HG02973 (cell line): ENCODE data around the gene C5AR2.
"Not testable (repeated sequence)": the region's sequence is repeated elsewhere in the genome, so short reads cannot be mapped to it uniquely, and the experiment has no call there.

Experiments used
- ATAC-seq: cut with Tn5 transposase; IDR thresholded peaks from one replicate; pipeline ENCODE4 v1.9.1; 2021; ENCODE audit warnings: moderate library complexity; ENCODE audit not compliant: unreplicated experiment

C5AR2 gene

GRCh38 chr19:47358936-47359335 lies 27.0 kb downstream of the C5AR2 start:
- no peak for ATAC-seq

GRCh38 chr19:47362321-47362720 lies 30.3 kb downstream of the C5AR2 start:
- no peak for ATAC-seq

- ATAC-seq, result no peak
Observed at GRCh38 chr19:47363758-47364531, 32.0 kb downstream of the C5AR2 start.

GRCh38 chr19:47365455-47365854 lies 33.5 kb downstream of the C5AR2 start:
- ATAC-seq, result not testable (repeated sequence)

GRCh38 chr19:47370045-47370611 lies 38.2 kb downstream of the C5AR2 start:
- ATAC-seq, result no peak

GRCh38 chr19:47371261-47371660 lies 39.3 kb downstream of the C5AR2 start:
- no peak for ATAC-seq

- ATAC-seq, result no peak
Observed at GRCh38 chr19:47372603-47373002, 40.6 kb downstream of the C5AR2 start.

GRCh38 chr19:47373246-47374240 lies 41.6 kb downstream of the C5AR2 start:
- ATAC-seq, result no peak

GRCh38 chr19:47374876-47375693 lies 43.1 kb downstream of the C5AR2 start:
- ATAC-seq, result no peak

- ATAC-seq, result no peak
Observed at GRCh38 chr19:47375694-47376588, 44.0 kb downstream of the C5AR2 start.

- no peak for ATAC-seq
Observed at GRCh38 chr19:47376589-47377144, 44.7 kb downstream of the C5AR2 start.

- no peak for ATAC-seq
Observed at GRCh38 chr19:47377208-47377701, 45.3 kb downstream of the C5AR2 start.

GRCh38 chr19:47377801-47378200 lies 45.8 kb downstream of the C5AR2 start:
- no peak for ATAC-seq

GRCh38 chr19:47378246-47378645 lies 46.3 kb downstream of the C5AR2 start:
- ATAC-seq, result no peak

GRCh38 chr19:47379381-47379938 lies 47.5 kb downstream of the C5AR2 start:
- ATAC-seq, result no peak

- ATAC-seq, result no peak
Observed at GRCh38 chr19:47380559-47380958, 48.6 kb downstream of the C5AR2 start.

- no peak for ATAC-seq
Observed at GRCh38 chr19:47381121-47381520, 49.1 kb downstream of the C5AR2 start.

GRCh38 chr19:47381653-47382279 lies 49.8 kb downstream of the C5AR2 start:
- no peak for ATAC-seq
